HEK293 (cell line): ENCODE measurements around the gene CAND2.
"Not testable (repeated sequence)": the region's sequence is repeated elsewhere in the genome, so short reads cannot be mapped to it uniquely, and the experiment has no call there.

ENCODE experiments used
- CTCF ChIA-PET: fragments of 350-600 bp; formaldehyde crosslinking; extraction: SDS; loops from one replicate; lab custom pipeline; 2021; ENCODE audit warnings: antibody characterized with exemption; lab: Yijun Ruan, JAX
- POLR2A ChIA-PET: fragments of 300-600 bp; formaldehyde crosslinking; extraction: SDS; loops from one replicate; lab custom pipeline; 2020; ENCODE audit warnings: antibody characterized with exemption, inconsistent platforms; lab: Yijun Ruan, JAX
- H3K27ac ChIP-seq: fragments of 200-500 bp; sonication (Bioruptor generic); 2 replicates; pipeline ENCODE4 v1.5.1; 2014; ENCODE audit warnings: low read depth, low read length, control low read depth, inconsistent platforms; ENCODE audit errors: extremely low read depth
- H3K36me3 ChIP-seq, 2 experiments: fragments of 200-500 bp in 1 of 2; sonication (Bioruptor generic) in 1 of 2; 1 replicate in 1 of 2; 2 replicates in 1 of 2; pipeline ENCODE4 v1.5.1; 2014 to 2017; ENCODE audit warnings: inconsistent platforms in 2 of 2, low read length in 2 of 2; ENCODE audit not compliant: control insufficient read depth in 2 of 2, insufficient read depth in 1 of 2
- H3K4me1 ChIP-seq: fragments of 200-500 bp; sonication (Bioruptor generic); 2 replicates; pipeline ENCODE4 v1.5.1; 2014; ENCODE audit warnings: mild to moderate bottlenecking, low read length, inconsistent platforms; ENCODE audit not compliant: control insufficient read depth, insufficient read depth
- H3K4me3 ChIP-seq: 2 replicates; pipeline ENCODE4 v1.5.1; 2011; ENCODE audit warnings: low read depth, mild to moderate bottlenecking, control low read depth, low read length, moderate library complexity
- H3K9me3 ChIP-seq: fragments of 200-500 bp; sonication (Bioruptor generic); 2 replicates; pipeline ENCODE4 v1.5.1; 2014; ENCODE audit warnings: low read depth, low read length, inconsistent platforms; ENCODE audit not compliant: control insufficient read depth, insufficient read depth
- AEBP2 ChIP-seq: fragments of 450-650 bp; formaldehyde crosslinking; IDR thresholded peaks from 2 replicates; pipeline ENCODE4 v1.5.1; 2016; ENCODE audit warnings: missing biosample characterization, missing genetic modification characterization, borderline replicate concordance
- FEZF1 ChIP-seq: fragments of 450-650 bp; formaldehyde crosslinking; IDR thresholded peaks from 2 replicates; pipeline ENCODE4 v1.5.1; 2016; ENCODE audit warnings: missing biosample characterization, missing genetic modification characterization
- KLF10 ChIP-seq: fragments of 450-650 bp; IDR thresholded peaks from 2 replicates; pipeline ENCODE4 v1.5.1; 2018; ENCODE audit warnings: missing biosample characterization, mild to moderate bottlenecking, missing genetic modification characterization
- MEIS1 ChIP-seq: sonication (generic); formaldehyde crosslinking; IDR thresholded peaks from 2 replicates; pipeline ENCODE4 v1.8.1; 2022; ENCODE audit warnings: missing genetic modification reagents, mild to moderate bottlenecking, borderline replicate concordance
- OSR2 ChIP-seq: fragments of 450-650 bp; formaldehyde crosslinking; IDR thresholded peaks from 2 replicates; pipeline ENCODE4 v1.5.1; 2016; ENCODE audit warnings: missing biosample characterization, missing genetic modification characterization
- PRDM1 ChIP-seq: fragments of 450-650 bp; formaldehyde crosslinking; IDR thresholded peaks from 2 replicates; pipeline ENCODE4; 2016; ENCODE audit warnings: missing biosample characterization, missing genetic modification characterization
- REPIN1 ChIP-seq: fragments of 450-650 bp; formaldehyde crosslinking; IDR thresholded peaks from 2 replicates; pipeline ENCODE4 v1.5.1; 2017; ENCODE audit warnings: missing biosample characterization, missing genetic modification characterization, low read depth
- WT1 ChIP-seq: fragments of 450-650 bp; formaldehyde crosslinking; IDR thresholded peaks from 2 replicates; pipeline ENCODE4 v1.5.1; 2016; ENCODE audit warnings: missing biosample characterization, missing genetic modification characterization
- YY1 ChIP-seq: fragments of 450-650 bp; formaldehyde crosslinking; IDR thresholded peaks from 2 replicates; pipeline ENCODE4 v1.5.1; 2018; ENCODE audit warnings: missing biosample characterization, missing genetic modification characterization
- ZBTB21 ChIP-seq: fragments of 450-650 bp; formaldehyde crosslinking; IDR thresholded peaks from 2 replicates; pipeline ENCODE4 v1.5.1; 2017; ENCODE audit warnings: missing biosample characterization, missing genetic modification characterization
- ZBTB26 ChIP-seq: fragments of 450-650 bp; formaldehyde crosslinking; optimal IDR thresholded peaks from 2 replicates; pipeline ENCODE3; 2016; ENCODE audit warnings: missing biosample characterization, mild to moderate bottlenecking, missing genetic modification characterization
- ZFP41 ChIP-seq: fragments of 450-650 bp; formaldehyde crosslinking; IDR thresholded peaks from 2 replicates; pipeline ENCODE4 v1.5.1; 2016; ENCODE audit warnings: missing biosample characterization, missing genetic modification characterization, borderline replicate concordance
- ZNF133 ChIP-seq: fragments of 450-650 bp; formaldehyde crosslinking; IDR thresholded peaks from 2 replicates; pipeline ENCODE4 v1.5.1; 2016; ENCODE audit warnings: missing biosample characterization, missing genetic modification characterization
- ZNF211 ChIP-seq: fragments of 450-650 bp; formaldehyde crosslinking; IDR thresholded peaks from 2 replicates; pipeline ENCODE4 v1.5.1; 2016; ENCODE audit warnings: low read depth, missing biosample characterization, missing genetic modification characterization
- ZNF24 ChIP-seq: fragments of 450-650 bp; formaldehyde crosslinking; IDR thresholded peaks from 2 replicates; pipeline ENCODE4 v1.5.1; 2016; ENCODE audit warnings: missing biosample characterization, missing genetic modification characterization
- ZNF354C ChIP-seq: fragments of 450-650 bp; formaldehyde crosslinking; IDR thresholded peaks from 2 replicates; pipeline ENCODE4 v1.5.1; 2016; ENCODE audit warnings: missing biosample characterization, missing genetic modification characterization, low read depth, borderline replicate concordance
- ZNF48 ChIP-seq: fragments of 450-650 bp; formaldehyde crosslinking; IDR thresholded peaks from 2 replicates; pipeline ENCODE4 v1.5.1; 2016; ENCODE audit warnings: missing biosample characterization, missing genetic modification characterization
- ZNF639 ChIP-seq: fragments of 450-650 bp; formaldehyde crosslinking; IDR thresholded peaks from 2 replicates; pipeline ENCODE4 v1.5.1; 2016; ENCODE audit warnings: missing biosample characterization, missing genetic modification characterization
- ZNF660 ChIP-seq: fragments of 450-650 bp; IDR thresholded peaks from 2 replicates; pipeline ENCODE4 v1.5.1; 2018; ENCODE audit warnings: missing biosample characterization, mild to moderate bottlenecking, missing genetic modification characterization
- ZNF791 ChIP-seq: fragments of 450-650 bp; formaldehyde crosslinking; IDR thresholded peaks from 2 replicates; pipeline ENCODE4 v1.5.1; 2016; ENCODE audit warnings: missing biosample characterization, missing genetic modification characterization

CAND2 gene

GRCh38 chr3:12774619-12775018 lies 21.9 kb upstream of the CAND2 start:
- Histone ChIP-seq H3K4me3 (no peak overlapping the region), H3K9me3 (no peaks in the 10 kb centered on the region)
- POLR2A ChIA-PET: interaction anchor here (0.8 kb wide), 1 partner anchor 22 kb away, joined by 3 read pairs; the partner anchor contains the start of gene CAND2
- CTCF ChIA-PET: interaction anchor here (0.5 kb wide), 1 partner anchor 1439 kb away, joined by 3 read pairs; no protein-coding TSS in a partner anchor
- no peak for TF ChIP-seq ZNF354C (tag by site-specific recombination)
- TF ChIP-seq, all 188 proteins: peak for 0
- Histone ChIP-seq H3K4me1 (no peaks in the 10 kb centered on the region), H3K27ac (no peak overlapping the region), H3K36me3 (no peaks in the 10 kb centered on the region)

GRCh38 chr3:12775226-12775625 lies 21.3 kb upstream of the CAND2 start:
- Histone ChIP-seq H3K4me1 (no peaks in the 10 kb centered on the region), H3K27ac (no peak overlapping the region), H3K4me3 (no peak overlapping the region), H3K9me3 (no peaks in the 10 kb centered on the region), H3K36me3 (no peaks in the 10 kb centered on the region)
- ChIA-PET CTCF (no interaction called here), POLR2A (no interaction called here)
- no peak for TF ChIP-seq WT1 (tag by site-specific recombination)
- TF ChIP-seq ZNF791 (tag by site-specific recombination): no peak
- no peak for TF ChIP-seq ZNF48 (tag by site-specific recombination)
- TF ChIP-seq ZNF639 (tag by site-specific recombination): no peak
- no peak for TF ChIP-seq AEBP2 (tag by site-specific recombination)
- TF ChIP-seq ZNF660 (tag by site-specific recombination): no peak
- TF ChIP-seq FEZF1 (tag by site-specific recombination): no peak
- no peak for TF ChIP-seq OSR2
- no peak for TF ChIP-seq ZNF211 (tag by site-specific recombination)
- no peak for TF ChIP-seq ZBTB26 (tag by site-specific recombination)
- no peak for TF ChIP-seq MEIS1
- no peak for TF ChIP-seq YY1
- TF ChIP-seq ZNF24: no peak
- no peak for TF ChIP-seq KLF10 (tag by site-specific recombination)
- TF ChIP-seq ZBTB21: no peak
- no peak for TF ChIP-seq REPIN1 (tag by site-specific recombination)
- no peak for TF ChIP-seq ZNF133 (tag by site-specific recombination)
- TF ChIP-seq ZFP41: no peak

- H3K9me3 ChIP-seq, H3K36me3 ChIP-seq, H3K27ac ChIP-seq, CTCF ChIA-PET, H3K4me1 ChIP-seq, H3K4me3 ChIP-seq: not testable (repeated sequence)
- POLR2A ChIA-PET: interaction anchor here (0.7 kb wide), 1 partner anchor 893 kb away, joined by 3 read pairs; no protein-coding TSS in a partner anchor
- TF ChIP-seq PRDM1 (tag by site-specific recombination): peak; percentile 60; the same call in 1 of the 2 replicates
These were observed 20.5 kb upstream of the CAND2 start for GRCh38 chr3:12775970-12776369.
